HG03280 (cell line): ENCODE results near the gene INKA2.

Source experiments
- ATAC-seq: cut with Tn5 transposase; IDR thresholded peaks from one replicate; pipeline ENCODE4 v1.9.1; 2021; ENCODE audit warnings: mild to moderate bottlenecking, moderate library complexity; ENCODE audit not compliant: unreplicated experiment

INKA2 gene

GRCh38 chr1:111734426-111734825 lies 4.8 kb downstream of the INKA2 start:
- no peak for ATAC-seq

GRCh38 chr1:111733992-111734341 lies 5.2 kb downstream of the INKA2 start:
- no peak for ATAC-seq

GRCh38 chr1:111733183-111733991 lies 5.8 kb downstream of the INKA2 start:
- no peak for ATAC-seq

GRCh38 chr1:111732718-111733117 lies 6.5 kb downstream of the INKA2 start:
- ATAC-seq = no peak

GRCh38 chr1:111731956-111732355 lies 7.2 kb downstream of the INKA2 start:
- ATAC-seq = no peak

- ATAC-seq = no peak
Observed at GRCh38 chr1:111730706-111731105, 8.5 kb downstream of the INKA2 start.

- ATAC-seq = no peak
Observed at GRCh38 chr1:111729946-111730681, 9.1 kb downstream of the INKA2 start.

GRCh38 chr1:111729271-111729921 lies 9.8 kb downstream of the INKA2 start:
- ATAC-seq = no peak

- ATAC-seq = no peak
Observed at GRCh38 chr1:111727056-111727455, 12.1 kb downstream of the INKA2 start.

GRCh38 chr1:111725192-111725591 lies 14.0 kb downstream of the INKA2 start:
- no peak for ATAC-seq

GRCh38 chr1:111723871-111724270 lies 15.3 kb downstream of the INKA2 start:
- ATAC-seq = no peak

GRCh38 chr1:111723091-111723806 lies 15.9 kb downstream of the INKA2 start:
- no peak for ATAC-seq

GRCh38 chr1:111720977-111721786 lies 18.0 kb downstream of the INKA2 start:
- no peak for ATAC-seq

GRCh38 chr1:111720274-111720976 lies 18.8 kb downstream of the INKA2 start:
- ATAC-seq = no peak

- no peak for ATAC-seq
Observed at GRCh38 chr1:111719674-111720132, 19.5 kb downstream of the INKA2 start.

GRCh38 chr1:111719135-111719534 lies 20.1 kb downstream of the INKA2 start:
- no peak for ATAC-seq

GRCh38 chr1:111717450-111717849 lies 21.7 kb downstream of the INKA2 start:
- ATAC-seq = no peak

GRCh38 chr1:111716333-111716732 lies 22.9 kb downstream of the INKA2 start:
- ATAC-seq = no peak

- ATAC-seq = no peak
Observed at GRCh38 chr1:111709986-111710385, 29.2 kb downstream of the INKA2 start.

- no peak for ATAC-seq
Observed at GRCh38 chr1:111707906-111708305, 31.3 kb downstream of the INKA2 start.
